HG02763 (cell line): ENCODE data around the gene COL10A1.
A peak's percentile ranks its signal among the peaks of the same experiment; 100 is the strongest.

Experiments used
- ATAC-seq: cut with Tn5 transposase; IDR thresholded peaks from one replicate; pipeline ENCODE4 v1.9.1; 2021; ENCODE audit warnings: mild to moderate bottlenecking, moderate library complexity; ENCODE audit not compliant: unreplicated experiment

The COL10A1 gene

GRCh38 chr6:116088946-116089345 is 37.0 kb downstream of the COL10A1 start:
- no peak for ATAC-seq

GRCh38 chr6:116087437-116088027 is 38.4 kb downstream of the COL10A1 start:
- peak; percentile 96 for ATAC-seq

GRCh38 chr6:116084284-116084683 is 41.6 kb downstream of the COL10A1 start:
- ATAC-seq: no peak

- ATAC-seq: no peak
Observed at GRCh38 chr6:116083052-116083451, 42.9 kb downstream of the COL10A1 start.

- ATAC-seq: no peak
Observed at GRCh38 chr6:116078945-116079344, 47.0 kb downstream of the COL10A1 start.

- no peak for ATAC-seq
Observed at GRCh38 chr6:116078522-116078921, 47.4 kb downstream of the COL10A1 start.

- ATAC-seq: no peak
Observed at GRCh38 chr6:116074732-116075390, 51.1 kb downstream of the COL10A1 start.

GRCh38 chr6:116073765-116074440 is 52.0 kb downstream of the COL10A1 start:
- no peak for ATAC-seq

GRCh38 chr6:116072368-116072767 is 53.6 kb downstream of the COL10A1 start:
- no peak for ATAC-seq

GRCh38 chr6:116070616-116071389 is 55.1 kb downstream of the COL10A1 start:
- no peak for ATAC-seq

GRCh38 chr6:116070101-116070500 is 55.8 kb downstream of the COL10A1 start:
- no peak for ATAC-seq
